HCT116 (cell line): Measurements from ENCODE around the gene UBE2G2. TPM values are rescaled to one million over a fixed set of nuclear protein-coding genes. Genes with fewer than 3 reads are reported as not detected.

Source experiments
- ATAC-seq: fragments of 200-7000 bp; cut with Tn5 transposase; 2 replicates; pipeline ENCODE4 v1.9.1; 2020; ENCODE audit warnings: mild to moderate bottlenecking, moderate library complexity
- BruUV-seq: library from RNA; stranded (reverse); fragments of 400-500 nt; replicated peaks from 2 replicates; lab custom pipeline; 2021; lab: Mats Ljungman, UMichigan
- CTCF ChIA-PET: fragments of 300-600 bp; sonication (Branson Sonifier 250); formaldehyde crosslinking; loops from one replicate; lab custom pipeline; 2021; ENCODE audit warnings: antibody characterized with exemption; lab: Charles Lee
- POLR2A ChIA-PET: fragments of 300-600, 350-600 bp; sonication (Branson Sonifier 250); formaldehyde crosslinking; loops from one replicate; lab custom pipeline; 2021; ENCODE audit warnings: antibody characterized with exemption; lab: Charles Lee
- RAD21 ChIA-PET, 2 experiments: fragments of 300-600 bp; sonication (Branson Sonifier 250); formaldehyde crosslinking; loops; one replicate each; lab custom pipeline; 2023; ENCODE audit warnings: low total read pairs in 2 of 2; ENCODE audit not compliant: uncharacterized antibody in 2 of 2, unreplicated experiment in 2 of 2, low non-redundant PET in 1 of 2; lab: Charles Lee
- DNase-seq: peaks from one replicate; pipeline ENCODE4 v3.0.0-alpha.2; 2010; ENCODE audit warnings: low read depth, low spot score
- H2AFZ ChIP-seq: fragments of 200-600 bp; shearing (Covaris generic), sonication (generic); 2 replicates; pipeline ENCODE4 v1.6.1; 2017; ENCODE audit warnings: low read depth, mixed run types, mixed read lengths, antibody characterized with exemption, low read length; ENCODE audit not compliant: poor library complexity, severe bottlenecking
- H3K27ac ChIP-seq: 2 replicates; pipeline ENCODE4 v1.5.1; 2012; ENCODE audit warnings: low read depth, low read length
- H3K27me3 ChIP-seq: fragments of 200-600 bp; sonication (generic); 2 replicates; pipeline ENCODE4 v1.6.1; 2016; ENCODE audit warnings: mixed run types, low read length, mixed read lengths; ENCODE audit not compliant: insufficient read depth
- H3K36me3 ChIP-seq, 2 experiments: fragments of 200-500 bp in 1 of 2; fragments of 200-600 bp in 1 of 2; sonication (Bioruptor generic) in 1 of 2; sonication (generic) in 1 of 2; 2 replicates each; pipeline versions ENCODE4 v1.5.1 to v1.6.1; 2014 to 2016; ENCODE audit warnings: low read length in 2 of 2, inconsistent platforms in 1 of 2, mixed read lengths in 1 of 2, mixed run types in 1 of 2; ENCODE audit not compliant: insufficient read depth in 2 of 2, control insufficient read depth in 1 of 2
- H3K4me1 ChIP-seq, 2 experiments: fragments of 200-600 bp in 1 of 2; sonication (generic) in 1 of 2; 2 replicates each; pipeline versions ENCODE4 v1.5.1 to v1.6.1; 2012 to 2017; ENCODE audit warnings: low read length in 2 of 2, inconsistent platforms in 1 of 2, mild to moderate bottlenecking in 1 of 2, mixed read lengths in 1 of 2, mixed run types in 1 of 2, moderate library complexity in 1 of 2; ENCODE audit not compliant: insufficient read depth in 2 of 2, control insufficient read depth in 1 of 2
- H3K4me2 ChIP-seq: fragments of 200-600 bp; sonication (generic); 2 replicates; pipeline ENCODE4 v1.6.1; 2017; ENCODE audit warnings: mixed run types, low read length, mixed read lengths
- H3K4me3 ChIP-seq, 2 experiments: fragments of 200-600 bp in 1 of 2; sonication (generic) in 1 of 2; replicated peaks in 1 of 2; 2 replicates each; pipeline ENCODE4 v1.5.1; 2011 to 2016; ENCODE audit warnings: low read length in 2 of 2, control low read depth in 1 of 2, low read depth in 1 of 2, mild to moderate bottlenecking in 1 of 2, mixed read lengths in 1 of 2, mixed run types in 1 of 2
- H3K79me2 ChIP-seq: fragments of 200-600 bp; sonication (generic); 2 replicates; pipeline ENCODE4 v1.6.1; 2017; ENCODE audit warnings: mild to moderate bottlenecking, mixed run types, low read length, moderate library complexity, mixed read lengths; ENCODE audit not compliant: insufficient read depth
- H3K9ac ChIP-seq: fragments of 200-600 bp; sonication (generic); 2 replicates; pipeline ENCODE4 v1.6.1; 2016; ENCODE audit warnings: low read length, mixed read lengths
- H3K9me2 ChIP-seq: fragments of 200-600 bp; sonication (generic), shearing (Covaris generic); 2 replicates; pipeline ENCODE4 v1.6.1; 2017; ENCODE audit warnings: mixed run types, mild to moderate bottlenecking, moderate library complexity; ENCODE audit not compliant: insufficient read depth
- H3K9me3 ChIP-seq, 2 experiments: fragments of 200-500 bp in 1 of 2; fragments of 200-600 bp in 1 of 2; sonication (Bioruptor generic) in 1 of 2; sonication (generic) in 1 of 2; 2 replicates each; pipeline ENCODE4 v1.6.1; 2014 to 2017; ENCODE audit warnings: low read length in 2 of 2, mixed read lengths in 2 of 2, inconsistent platforms in 1 of 2, low read depth in 1 of 2, mild to moderate bottlenecking in 1 of 2, mixed run types in 1 of 2, moderate library complexity in 1 of 2; ENCODE audit not compliant: control insufficient read depth in 1 of 2, insufficient read depth in 1 of 2
- H4K20me1 ChIP-seq: fragments of 200-600 bp; sonication (generic), shearing (Covaris generic); 2 replicates; pipeline ENCODE4 v1.6.1; 2017; ENCODE audit warnings: mixed run types, mild to moderate bottlenecking, moderate library complexity; ENCODE audit not compliant: insufficient read depth
- TCF7L2 ChIP-seq: IDR thresholded peaks from 2 replicates; pipeline ENCODE4 v1.7.0; 2011; ENCODE audit warnings: borderline replicate concordance, inconsistent platforms; ENCODE audit not compliant: insufficient read depth, insufficient read length; ENCODE audit errors: extremely low read depth
- intact Hi-C: fragments of 100-400 bp; cut with micrococcal nuclease; formaldehyde crosslinking; loops from 2 replicates; pipeline ENCODE4 v1.10.0; 2022
- total RNA-seq: library from RNA; stranded (reverse); gene quantifications from one replicate; pipeline ENCODE4 v1.2.1, GENCODE V29; 2021; ENCODE audit not compliant: unreplicated experiment

Gene UBE2G2
- total RNA-seq, 1 experiment from 2014 or later = 86.5 TPM

- ChIA-PET CTCF (no interaction called here), POLR2A (no interaction called here), RAD21 (no interaction called here)
- DNase-seq (no peak), ATAC-seq (no peak)
- no peaks in the 10 kb centered on the region for H3K4me1 ChIP-seq
- no peaks in the 10 kb centered on the region for H3K36me3 ChIP-seq
- H3K79me2 ChIP-seq = no peaks in the 10 kb centered on the region
- no peaks in the 10 kb centered on the region for H4K20me1 ChIP-seq
- no peak overlapping the region for H2AFZ ChIP-seq
- H3K27ac ChIP-seq = no peak overlapping the region
- BruUV-seq = no TSS peak
- peaks cover 4% of the 10 kb centered on the region; the same call in 1 of the 2 replicates for H3K27me3 ChIP-seq
- H3K4me3 ChIP-seq = no peak overlapping the region
- no peaks in the 10 kb centered on the region for H3K9me2 ChIP-seq
- H3K9me3 ChIP-seq = no peaks in the 10 kb centered on the region
- no peak overlapping the region for H3K9ac ChIP-seq
- intact Hi-C loops = no loop called here
- TF ChIP-seq TCF7L2 = no peak
- no peak overlapping the region for H3K4me2 ChIP-seq
These were observed 81.5 kb downstream of the UBE2G2 start for GRCh38 chr21:44720170-44720569.

Other genes starting within 250 kb of the UBE2G2 start
- not detected for gene KRTAP10-3, start 243.0 kb downstream of the UBE2G2 start, total RNA-seq
- gene KRTAP10-4, start 228.1 kb downstream of the UBE2G2 start, total RNA-seq = not detected
- gene KRTAP10-5, start 221.2 kb downstream of the UBE2G2 start, total RNA-seq = not detected
- gene KRTAP10-6, start 209.3 kb downstream of the UBE2G2 start, total RNA-seq = not detected
- not detected for gene KRTAP10-7, start 201.2 kb downstream of the UBE2G2 start, total RNA-seq
- not detected for gene KRTAP10-8, start 189.7 kb downstream of the UBE2G2 start, total RNA-seq
- not detected for gene KRTAP10-9, start 174.7 kb downstream of the UBE2G2 start, total RNA-seq
- not detected for gene KRTAP10-10, start 164.5 kb downstream of the UBE2G2 start, total RNA-seq
- gene KRTAP10-11, start 155.4 kb downstream of the UBE2G2 start, total RNA-seq = not detected
- not detected for gene KRTAP12-4, start 147.2 kb downstream of the UBE2G2 start, total RNA-seq
- not detected for gene KRTAP12-3, start 143.9 kb downstream of the UBE2G2 start, total RNA-seq
- not detected for gene KRTAP12-2, start 134.9 kb downstream of the UBE2G2 start, total RNA-seq
- gene KRTAP12-1, start 119.7 kb downstream of the UBE2G2 start, total RNA-seq = not detected
- gene KRTAP10-12, start 104.6 kb downstream of the UBE2G2 start, total RNA-seq = not detected
- not detected for gene TSPEAR, start 90.2 kb downstream of the UBE2G2 start, total RNA-seq
- 31.5 TPM for gene SUMO3, start 16.2 kb upstream of the UBE2G2 start, total RNA-seq
- gene PTTG1IP, start 71.9 kb upstream of the UBE2G2 start, total RNA-seq = 83.4 TPM
- gene ITGB2, start 119.1 kb upstream of the UBE2G2 start, total RNA-seq = 1.5 TPM
- 61.9 TPM for gene SLX9, start 138.2 kb upstream of the UBE2G2 start, total RNA-seq